Superior temporal gyrus (tissue), 1 donor: ENCODE results near the gene CCR1.

Experiments used
- DNase-seq: peaks from one replicate; pipeline ENCODE4 v3.0.0-alpha.2; 2016; ENCODE audit errors: extremely low spot score

Gene CCR1

GRCh38 chr3:46208167-46208704 is at the start of gene CCR1:
Gene CCR1, minus strand, starts transcription at chr3:46208313. Its CDS starts 4,000 bp downstream, at chr3:46204313.
- peak; percentile 56 for DNase-seq

GRCh38 chr3:46252980-46253379 is 44.9 kb upstream of the CCR1 start:
- DNase-seq = no peak

GRCh38 chr3:46245146-46245545 is 37.0 kb upstream of the CCR1 start:
- DNase-seq = no peak

DNA sequence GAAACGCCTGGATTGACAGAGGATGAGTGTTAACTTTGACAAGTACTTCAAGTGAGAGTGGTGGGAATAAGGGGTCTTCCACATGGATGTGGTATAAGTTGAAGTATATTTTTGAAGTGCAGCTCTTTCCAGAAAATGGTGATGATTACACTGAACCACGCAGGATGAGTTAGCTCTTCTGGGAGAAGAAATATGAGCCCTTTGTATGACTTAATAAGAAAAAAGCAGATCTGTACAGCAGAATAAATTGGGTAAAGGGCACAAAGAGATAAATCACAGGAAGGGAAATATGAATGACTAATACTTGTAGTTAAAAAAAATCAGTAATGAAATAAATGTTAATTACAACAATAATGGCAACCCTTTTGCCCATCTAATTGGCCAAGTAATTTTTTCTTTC is 35.4 kb upstream of the CCR1 start:
- DNase-seq = no peak

DNA sequence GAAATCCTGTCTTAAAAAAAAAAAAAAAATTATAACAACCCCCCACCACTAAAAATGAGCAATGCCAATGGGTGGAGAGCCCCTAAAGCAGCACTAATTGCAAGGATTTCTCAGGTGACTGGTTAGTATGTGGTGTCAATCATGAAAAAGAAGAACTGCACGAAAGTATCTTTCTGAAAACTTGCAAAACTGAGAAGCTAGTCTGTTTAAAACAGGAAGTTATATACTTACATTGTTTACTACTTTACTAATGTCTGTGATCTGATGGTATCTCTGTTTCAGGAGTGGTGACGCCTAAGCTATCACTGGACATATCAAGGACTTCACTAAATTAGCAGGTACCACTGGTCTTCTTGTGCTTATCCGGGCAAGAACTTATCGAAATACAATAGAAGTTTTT is 34.0 kb upstream of the CCR1 start, which contains the start of gene CCR3:
Gene CCR3, plus strand, starts transcription at position 341 of the 400 bp plus-strand sequence. CDS start 22,699 bp downstream, outside the sequence.
- DNase-seq = no peak

DNA sequence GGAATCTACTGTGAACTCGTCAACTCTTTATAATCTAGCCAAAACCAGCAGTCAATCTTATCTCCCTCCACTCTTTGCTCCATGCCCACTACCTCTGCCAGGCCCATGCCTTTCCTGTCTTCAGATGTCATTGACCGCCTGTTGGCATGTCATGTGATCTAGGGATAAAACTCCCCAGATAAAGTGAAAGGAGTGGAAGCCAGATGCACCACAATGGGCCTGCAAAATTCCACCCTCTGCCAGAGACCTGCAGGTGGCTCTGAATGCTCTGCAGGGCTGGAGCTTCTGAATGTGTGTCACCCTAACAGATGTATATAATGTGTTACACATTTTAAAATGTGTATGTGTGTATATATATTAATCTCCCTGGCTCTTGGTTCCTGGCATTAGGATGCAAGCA is 31.8 kb upstream of the CCR1 start:
- DNase-seq = no peak

DNA sequence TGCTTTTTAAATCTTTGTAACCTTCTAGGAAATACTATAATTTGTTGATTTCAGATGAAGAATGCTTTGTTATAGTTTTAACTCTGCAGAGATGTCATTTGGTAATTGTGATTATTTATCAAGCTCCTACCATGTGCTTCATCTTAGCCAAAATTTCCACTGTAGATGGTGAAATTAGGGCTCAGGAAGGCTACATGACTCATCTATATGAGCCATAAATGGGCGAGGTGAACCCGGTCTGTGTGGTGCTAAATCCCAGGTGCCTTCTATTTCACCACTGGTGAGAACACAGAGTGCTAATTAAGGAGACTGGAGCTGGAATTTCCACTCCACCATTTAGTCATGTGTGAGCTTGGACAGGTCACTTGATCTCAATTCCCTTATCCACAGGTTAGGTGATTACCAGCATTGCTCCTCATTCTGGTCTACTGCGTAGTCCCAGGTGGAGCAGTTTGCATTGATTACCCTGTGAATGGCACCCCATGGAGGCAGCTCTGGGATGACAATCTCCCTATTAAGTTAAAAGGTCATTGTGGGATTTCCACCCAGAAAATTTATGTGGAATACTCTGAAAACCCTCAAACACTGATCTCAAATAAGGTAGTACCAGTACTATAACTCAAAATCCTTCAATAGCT is 31.3 kb upstream of the CCR1 start:
- no peak for DNase-seq

DNA sequence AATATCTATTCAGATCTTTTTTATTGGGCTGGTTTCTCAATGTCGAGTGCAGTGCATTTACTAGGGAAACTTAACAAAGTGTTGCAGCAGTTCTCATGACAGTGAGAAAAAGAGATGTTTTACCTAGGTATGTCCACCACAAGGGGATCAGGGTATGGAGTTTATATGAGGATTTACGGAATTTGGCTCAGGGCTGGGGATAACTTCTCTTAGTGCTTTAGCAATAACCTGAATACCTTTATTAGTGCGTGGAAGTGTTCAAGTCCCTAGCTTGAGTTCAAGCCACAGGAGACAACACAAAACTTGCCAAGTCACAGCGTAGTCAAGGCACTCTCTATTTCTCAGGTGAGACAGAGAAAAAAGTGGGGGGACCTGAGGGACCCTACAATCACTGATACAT is 30.3 kb upstream of the CCR1 start:
- no peak for DNase-seq

- no peak for DNase-seq
Measured at GRCh38 chr3:46236294-46237054, 28.4 kb upstream of the CCR1 start.

GRCh38 chr3:46235425-46235824 is 27.3 kb upstream of the CCR1 start:
- no peak for DNase-seq

DNA sequence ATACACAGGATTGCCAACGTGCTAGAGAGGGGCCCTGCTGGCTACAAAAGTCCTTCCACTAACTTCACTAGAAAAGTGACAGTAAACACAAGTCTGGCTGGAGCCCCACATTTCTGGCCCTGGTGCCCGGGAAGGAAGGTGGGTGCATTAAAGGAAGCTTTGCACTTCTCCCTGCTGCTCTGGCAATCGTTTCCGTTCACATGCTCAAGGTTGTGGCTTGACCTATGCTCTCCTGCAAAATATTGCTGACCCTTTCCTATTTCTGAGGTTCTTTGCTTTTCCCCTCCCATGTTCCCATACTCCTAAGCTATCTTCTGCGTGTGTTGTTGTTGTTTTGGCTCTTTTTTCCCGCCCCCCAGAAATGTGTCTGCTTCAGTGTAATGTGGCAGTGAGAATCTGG is 25.1 kb upstream of the CCR1 start:
- DNase-seq = no peak

GRCh38 chr3:46231323-46231722 is 23.2 kb upstream of the CCR1 start:
- DNase-seq = no peak

- DNase-seq = no peak
Measured at GRCh38 chr3:46228260-46229242, 20.4 kb upstream of the CCR1 start.

DNA sequence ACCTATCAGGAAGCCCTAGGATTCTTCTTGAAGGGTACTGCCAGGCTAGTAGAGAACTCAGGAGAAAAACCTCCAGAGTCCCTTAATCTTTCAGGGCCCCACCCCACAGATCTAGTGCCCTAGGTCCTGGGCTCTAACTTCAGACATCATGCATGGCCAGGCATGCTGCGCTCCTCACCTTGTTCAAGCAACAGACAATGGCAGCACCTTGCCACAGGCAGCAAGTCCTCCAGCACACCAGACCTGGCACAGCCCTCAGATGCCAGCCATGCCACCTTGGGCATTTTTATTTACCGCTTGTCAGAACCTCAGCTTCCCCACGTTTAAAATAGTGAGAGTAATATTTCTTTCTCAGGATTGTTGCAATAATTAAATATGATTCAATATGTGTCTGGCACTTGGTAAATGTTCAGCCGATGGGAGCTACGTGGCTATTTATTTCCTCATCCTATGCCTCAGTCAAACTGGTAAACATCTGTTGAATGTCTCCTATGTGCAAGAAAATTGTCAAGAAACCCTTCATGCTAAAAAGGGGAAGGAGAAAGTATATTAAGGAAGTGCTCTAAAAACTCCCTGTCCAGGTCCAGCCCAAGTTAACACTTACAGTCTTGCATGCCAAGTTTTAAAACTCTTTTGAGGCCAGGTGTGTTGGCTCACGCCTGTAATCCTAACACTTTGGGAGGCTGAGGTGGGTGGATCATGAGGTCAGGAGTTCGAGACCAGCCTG is 14.5 kb upstream of the CCR1 start:
- DNase-seq = no peak

- DNase-seq = no peak
Measured at GRCh38 chr3:46221938-46222337, 13.8 kb upstream of the CCR1 start.

DNA sequence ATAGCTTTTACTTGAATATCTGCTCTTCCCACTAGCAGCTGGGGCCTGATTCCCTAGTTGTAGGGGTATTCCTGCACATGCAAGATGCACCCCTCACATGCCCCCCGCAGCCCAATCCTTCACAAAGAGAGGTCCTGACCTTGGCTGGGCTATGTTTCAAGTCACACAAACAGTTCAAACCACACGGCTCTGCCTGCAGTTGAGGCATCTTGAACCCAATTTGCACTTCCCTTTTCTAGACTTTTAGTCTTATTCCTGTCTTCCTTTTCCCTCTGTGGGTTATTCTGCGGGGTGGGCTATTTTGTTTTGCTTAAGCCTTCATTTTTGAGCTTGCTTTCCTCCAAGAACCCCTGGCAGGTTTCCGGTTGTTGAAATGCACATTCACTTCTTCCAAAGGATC is 13.3 kb upstream of the CCR1 start:
- no peak for DNase-seq

GRCh38 chr3:46218196-46218709 is 10.1 kb upstream of the CCR1 start:
- no peak for DNase-seq

DNA sequence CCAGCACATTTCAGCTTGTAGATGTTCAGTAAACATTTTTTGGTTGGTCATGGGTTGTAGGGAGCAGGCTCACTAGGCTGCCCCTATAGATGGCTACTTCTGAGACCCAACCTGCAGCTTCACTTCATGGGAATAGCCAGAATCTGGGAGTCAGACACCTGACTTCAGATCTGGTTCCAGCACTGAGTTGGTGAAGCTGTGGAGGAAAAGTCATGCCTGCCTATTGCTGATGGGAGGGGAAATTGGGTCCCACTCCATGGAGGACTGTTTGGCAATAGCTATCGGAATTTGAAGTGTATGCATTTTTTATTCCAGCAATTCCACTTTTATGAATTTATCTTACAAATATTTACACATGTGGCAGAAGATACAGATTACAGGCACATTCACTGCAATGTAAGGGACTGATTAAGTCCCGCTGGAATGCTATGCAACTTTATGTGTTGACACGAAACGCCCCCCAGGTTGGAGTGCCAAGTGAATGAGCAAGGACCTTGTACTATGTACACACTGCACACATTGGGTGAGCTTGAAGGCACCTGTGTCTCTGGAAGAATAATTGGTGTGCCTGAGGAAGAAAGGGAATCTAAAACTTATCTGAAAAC is 7.8 kb upstream of the CCR1 start:
- no peak for DNase-seq

DNA sequence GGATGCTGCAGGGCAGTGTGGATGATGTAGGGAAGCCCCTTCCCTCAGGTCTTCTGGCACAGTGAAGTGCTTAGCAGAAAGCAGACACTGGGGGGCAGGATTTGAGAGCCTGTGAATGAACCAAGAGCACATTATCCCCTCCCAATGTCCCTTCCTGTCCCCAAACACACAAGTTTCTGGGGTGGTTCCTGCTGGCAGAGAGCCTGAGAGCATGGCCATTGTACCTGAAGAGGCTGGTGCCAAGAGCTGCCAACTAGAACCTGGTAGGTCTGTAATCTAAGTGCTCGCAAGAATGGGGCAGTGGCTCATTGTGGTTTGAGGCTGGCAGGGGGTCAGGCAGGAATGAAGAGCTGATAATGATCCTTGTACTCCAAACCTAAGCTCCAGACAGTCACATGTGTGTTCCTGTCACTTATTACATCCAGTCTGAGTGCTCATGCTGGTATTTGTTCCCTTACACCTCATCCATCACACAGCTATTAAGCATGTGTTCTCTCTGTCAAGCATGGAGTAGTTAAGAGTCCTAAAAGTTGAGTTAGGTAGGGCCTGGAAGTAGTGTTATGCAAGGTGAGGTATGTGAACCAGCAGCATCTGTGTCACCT is 6.7 kb upstream of the CCR1 start:
- no peak for DNase-seq

DNA sequence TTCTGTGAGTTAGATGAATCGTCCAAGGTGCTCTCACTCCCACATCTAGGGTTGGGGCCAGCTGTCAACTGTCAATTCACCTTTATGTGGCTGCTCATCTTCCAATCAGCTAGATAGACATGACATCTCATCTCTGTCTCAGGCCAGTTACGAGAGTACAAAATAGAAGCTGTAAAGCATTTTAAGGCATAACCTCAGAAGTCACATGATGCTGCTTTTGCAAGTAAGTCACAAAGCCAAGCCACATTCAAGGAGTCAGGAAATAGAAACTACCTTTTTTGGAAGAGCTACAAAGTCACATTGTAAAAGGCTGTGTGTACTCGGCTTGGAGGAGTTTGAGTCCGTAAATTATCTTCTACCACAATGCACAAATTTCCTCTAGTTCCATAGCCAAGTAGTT is 5.1 kb upstream of the CCR1 start:
- no peak for DNase-seq
